ENCODE data around the gene KRTAP10-9. TPM values are rescaled to one million over a fixed set of nuclear protein-coding genes. Genes with fewer than 3 reads are reported as not detected.

Gene KRTAP10-9
- total and polyA plus RNA-seq, 2 of the 8 experiments (the other 6 are each of a cell fraction or from before 2014, with no cell fraction given), result not detected

DNA sequence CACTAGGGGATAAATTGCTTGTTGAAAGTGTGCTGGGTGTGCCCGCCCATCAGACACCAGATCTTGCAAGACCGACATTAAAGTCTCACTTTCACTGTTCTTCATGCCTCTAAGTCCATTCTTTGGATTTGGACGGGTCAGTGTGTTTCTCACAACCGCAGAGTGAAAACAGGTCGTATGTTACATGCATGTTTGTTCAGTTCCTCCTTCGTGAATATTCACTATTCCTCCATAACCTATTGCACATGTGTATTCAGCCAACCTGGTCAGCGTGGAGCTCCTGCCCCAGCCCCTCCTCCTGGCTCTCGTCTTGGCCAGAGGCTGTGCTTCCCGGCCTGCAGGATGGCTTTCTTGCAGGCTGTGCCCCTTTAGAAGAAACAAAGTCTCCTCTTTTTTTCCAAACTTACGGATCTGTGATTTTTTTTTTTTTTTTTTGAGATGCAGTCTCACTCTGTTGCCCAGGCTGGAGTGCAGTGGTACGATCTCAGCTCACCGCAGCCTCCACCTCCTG is 32.4 kb upstream of the KRTAP10-9 start:
- Histone ChIP-seq H3K23me2 (ENCODE audit: low read depth, low read length) (0 out of 2 replicates have a peak, but pooled peaks cover 4% of the 10 kb centered on the region), H3K4ac (replicated peaks; ENCODE audit: insufficient read length, low read depth, low read length) (no peak overlapping the region), H2BK15ac (ENCODE audit: low read length) (no peak overlapping the region), H2BK20ac (ENCODE audit: low read length) (peak overlapping the region; percentile 4; the same call in 1 of the 2 replicates), H3K4me2 (ENCODE audit: insufficient read depth in 1 of 2, low read depth in 2 of 2, low read length in 2 of 2) (no peak overlapping the region), H3K4me3 (ENCODE audit: extremely low read depth in 1 of 4, insufficient read depth in 2 of 4, low read depth in 3 of 4, low read length in 4 of 4) (no peak overlapping the region), H3K79me2 (ENCODE audit: control insufficient read depth in 1 of 2, insufficient read depth in 2 of 2, low read length in 2 of 2) (no peaks in the 10 kb centered on the region), H4K5ac (ENCODE audit: insufficient read length, low read depth, low read length) (no peak overlapping the region), H4K91ac (replicated peaks; ENCODE audit: insufficient read length, low read length) (peak overlapping the region; percentile 4), H3K9me3 (ENCODE audit: insufficient read depth in 2 of 2, low read depth in 1 of 2, low read length in 1 of 2) (no peaks in the 10 kb centered on the region), H3K79me1 (ENCODE audit: low read depth, low read length) (no peaks in the 10 kb centered on the region), H3K18ac (ENCODE audit: extremely low read depth, low read length) (no peak overlapping the region), H4K8ac (ENCODE audit: extremely low read depth, insufficient read depth, low read length) (no peak overlapping the region), H2BK12ac (ENCODE audit: low read depth, low read length) (no peak overlapping the region; the same call in 1 of the 2 replicates), H3K14ac (ENCODE audit: insufficient read length) (no peak overlapping the region), H2AFZ (ENCODE audit: low read length) (no peak overlapping the region), H3K27ac (ENCODE audit: low read depth, low read length) (no peak overlapping the region), H4K20me1 (replicated peaks in 1 of 2; ENCODE audit: control insufficient read depth in 1 of 2, insufficient read depth in 2 of 2, low read length in 2 of 2) (no peaks in the 10 kb centered on the region), H3K36me3 (ENCODE audit: control insufficient read depth in 2 of 4, insufficient read depth in 4 of 4, low read length in 3 of 4) (no peaks in the 10 kb centered on the region), H2BK120ac (replicated peaks; ENCODE audit: low read depth, low read length) (no peak overlapping the region), H3K4me1 (replicated peaks in 1 of 4; ENCODE audit: control insufficient read depth in 3 of 4, insufficient read depth in 4 of 4, low read length in 3 of 4) (peaks cover 2 to 20% (median 9%) of the 10 kb centered on the region in 4 experiments), H3K9ac (replicated peaks in 1 of 4; ENCODE audit: extremely low read depth in 1 of 4, low read depth in 3 of 4, low read length in 3 of 4) (no peak overlapping the region), H3K56ac (replicated peaks; ENCODE audit: insufficient read length, low read depth, low read length) (no peak overlapping the region), H2BK5ac (ENCODE audit: low read depth, low read length) (peak overlapping the region; percentile 46; the same call in 1 of the 2 replicates), H3K23ac (ENCODE audit: insufficient read length) (no peak overlapping the region), H3K27me3 (replicated peaks in 1 of 4; ENCODE audit: control insufficient read depth in 3 of 4, extremely low read depth in 1 of 4, insufficient read depth in 3 of 4, low read length in 3 of 4) (no peaks in the 10 kb centered on the region), H2AK5ac (ENCODE audit: low read depth, low read length) (no peak overlapping the region)
- CTCF ChIA-PET (ENCODE audit: partially characterized antibody), result interaction anchor here (0.7 to 1.4 kb wide), 3 partner anchors 101 to 199 kb away, joined by 3 to 5 read pairs (median 3); no protein-coding TSS in a partner anchor
- DNase-seq (ENCODE audit: low read depth in 1 of 2, low spot score in 2 of 2) (peak in 1 of 2 experiments; percentile 38), FAIRE-seq (no peak)
- WGBS, 2 experiments (ENCODE audit: extremely low coverage in 1 of 2, insufficient coverage in 1 of 2, insufficient read length in 1 of 2, insufficient replicate concordance in 2 of 2, low coverage in 1 of 2, low lambda C conversion rate in 2 of 2, missing lambda C conversion rate in 1 of 2), result 93% methylated on average over 11 of the region's 12 CpGs; no CpG with 5 or more reads in 1 of the 2 experiments
- POLR2A ChIA-PET (ENCODE audit: partially characterized antibody), result no interaction called here
- TF ChIP-seq BCL11A (IDR thresholded peaks at IDR 0.05; ENCODE audit: low read depth in 2 of 2, low read length in 2 of 2), result no peak
- no peak for TF ChIP-seq EGR1 (IDR thresholded peaks at IDR 0.05; ENCODE audit: borderline replicate concordance, low read depth, low read length)
- TF ChIP-seq, protein P1, sequence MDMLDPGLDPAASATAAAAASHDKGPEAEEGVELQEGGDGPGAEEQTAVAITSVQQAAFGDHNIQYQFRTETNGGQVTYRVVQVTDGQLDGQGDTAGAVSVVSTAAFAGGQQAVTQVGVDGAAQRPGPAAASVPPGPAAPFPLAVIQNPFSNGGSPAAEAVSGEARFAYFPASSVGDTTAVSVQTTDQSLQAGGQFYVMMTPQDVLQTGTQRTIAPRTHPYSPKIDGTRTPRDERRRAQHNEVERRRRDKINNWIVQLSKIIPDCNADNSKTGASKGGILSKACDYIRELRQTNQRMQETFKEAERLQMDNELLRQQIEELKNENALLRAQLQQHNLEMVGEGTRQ (IDR thresholded peaks at IDR 0.05; ENCODE audit: low read length), result no peak
- TF ChIP-seq JUN (IDR thresholded peaks at IDR 0.05; ENCODE audit: low read depth, low read length), result no peak
- no peak for TF ChIP-seq CBX5 (IDR thresholded peaks at IDR 0.05; ENCODE audit: low read depth, low read length)
- TF ChIP-seq POU5F1 (IDR thresholded peaks at IDR 0.05; ENCODE audit: low read depth, low read length), result no peak
- TF ChIP-seq NRF1 (IDR thresholded peaks at IDR 0.05; ENCODE audit: low read depth, low read length), result no peak
- no peak for TF ChIP-seq KDM1A (IDR thresholded peaks at IDR 0.05; ENCODE audit: borderline replicate concordance, low read length)
- no peak for TF ChIP-seq MAFK (IDR thresholded peaks at IDR 0.05; ENCODE audit: low read depth, low read length)
- no peak for TF ChIP-seq ZNF274 (IDR thresholded peaks at IDR 0.05; ENCODE audit: borderline replicate concordance, extremely low read depth, low read length)
- no peak for TF ChIP-seq TAF1 (IDR thresholded peaks at IDR 0.05; ENCODE audit: low read depth, low read length)
- no peak for TF ChIP-seq E2F6 (IDR thresholded peaks at IDR 0.05)
- TF ChIP-seq CHD1 (IDR thresholded peaks at IDR 0.05; ENCODE audit: low read depth, low read length), result no peak

Data from H1 (cell line).